T-cell (primary cell): Measurements from ENCODE around the gene ASIC3. TPM values are rescaled to one million over a fixed set of nuclear protein-coding genes. Genes with fewer than 3 reads are reported as not detected.

Experiments
- ATAC-seq, 4 experiments: fragments of 200-7000 bp in 3 of 4; fragments of 150-1000 bp in 1 of 4; cut with Tn5 transposase; replicated peaks in 1 of 4; 1 replicate in 3 of 4; 2 replicates in 1 of 4; pipeline ENCODE4 v1.10.0; 2021; ENCODE audit warnings: moderate library complexity in 3 of 4, mild to moderate bottlenecking in 2 of 4, moderate number of reproducible peaks in 1 of 4
- CTCF ChIA-PET, 2 donors: fragments of 300-600 bp; sonication (Branson Sonifier 250); formaldehyde crosslinking; loops; one replicate each; lab custom pipeline; 2022; ENCODE audit warnings: antibody characterized with exemption in 2 of 2; lab: Charles Lee
- POLR2A ChIA-PET, 2 donors: fragments of 300-600 bp; sonication (Branson Sonifier 250); formaldehyde crosslinking; loops; one replicate each; lab custom pipeline; 2022; ENCODE audit warnings: antibody characterized with exemption in 2 of 2; lab: Charles Lee
- DNase-seq, 35 experiments: peaks; one replicate each; pipeline versions ENCODE4 v3.0.0 to v3.0.0-alpha.2; 2013 to 2023
- H3K27ac ChIP-seq: one replicate; pipeline ENCODE4 v1.5.1; 2013; ENCODE audit warnings: low read length
- H3K27me3 ChIP-seq, 2 experiments: replicated peaks in 1 of 2; 1 replicate in 1 of 2; 2 replicates in 1 of 2; pipeline versions ENCODE4 v1.6.1 to v1.7.0; 2013; ENCODE audit warnings: low read length in 1 of 2, mixed read lengths in 1 of 2; ENCODE audit not compliant: control insufficient read depth in 2 of 2, insufficient read depth in 2 of 2; ENCODE audit errors: extremely low read depth in 1 of 2
- H3K36me3 ChIP-seq, 2 donors: 1 replicate in 1 of 2; 2 replicates in 1 of 2; pipeline versions ENCODE4 v1.6.1 to v1.7.0; 2013; ENCODE audit warnings: low read length in 1 of 2; ENCODE audit not compliant: control insufficient read depth in 2 of 2, insufficient read depth in 1 of 2; ENCODE audit errors: extremely low read depth in 1 of 2
- H3K4me1 ChIP-seq, 2 experiments: 1 replicate in 1 of 2; 2 replicates in 1 of 2; pipeline versions ENCODE4 v1.6.1 to v1.7.0; 2013; ENCODE audit warnings: low read length in 2 of 2, mixed read lengths in 1 of 2; ENCODE audit not compliant: insufficient read depth in 2 of 2, control insufficient read depth in 1 of 2; ENCODE audit errors: extremely low read depth in 1 of 2
- H3K4me3 ChIP-seq, 2 donors: 1 replicate in 1 of 2; 2 replicates in 1 of 2; pipeline versions ENCODE4 v1.5.1 to v1.7.0; 2013; ENCODE audit warnings: mild to moderate bottlenecking in 2 of 2, low read length in 1 of 2, moderate library complexity in 1 of 2; ENCODE audit not compliant: control insufficient read depth in 1 of 2; ENCODE audit errors: extremely low read depth in 1 of 2
- H3K9me3 ChIP-seq: 2 replicates; pipeline ENCODE4 v1.7.0; 2013
- H3K27ac Mint-ChIP-seq, 2 donors: one replicate each; pipeline ENCODE4 v1.8.0; 2020 to 2021; ENCODE audit warnings: mild to moderate bottlenecking in 2 of 2, mixed read lengths in 2 of 2
- H3K27me3 Mint-ChIP-seq, 2 donors: one replicate each; pipeline ENCODE4 v1.8.0; 2021 to 2022; ENCODE audit warnings: mixed read lengths in 2 of 2
- H3K36me3 Mint-ChIP-seq: one replicate; pipeline ENCODE4 v1.8.0; 2021; ENCODE audit warnings: mixed read lengths
- H3K4me1 Mint-ChIP-seq, 3 donors: one replicate each; pipeline ENCODE4 v1.8.0; 2020 to 2022; ENCODE audit warnings: mixed read lengths in 3 of 3, mild to moderate bottlenecking in 1 of 3
- H3K4me3 Mint-ChIP-seq, 3 donors: one replicate each; pipeline ENCODE4 v1.8.0; 2020 to 2022; ENCODE audit warnings: mild to moderate bottlenecking in 3 of 3, mixed read lengths in 3 of 3, moderate library complexity in 3 of 3
- H3K9me3 Mint-ChIP-seq, 3 donors: one replicate each; pipeline ENCODE4 v1.8.0; 2020 to 2022; ENCODE audit warnings: mixed read lengths in 3 of 3
- WGBS: methylation state at CpG from one replicate; pipeline ENCODE4 v1.1.5; 2013; ENCODE audit warnings: missing lambda C conversion rate; ENCODE audit not compliant: insufficient coverage; 5-methylcytosine and 5-hydroxymethylcytosine counted together
- total RNA-seq, 35 experiments: library from RNA in 6 of 35; stranded (reverse) in 6 of 35; fragments of 120-200 nt in 1 of 35; gene quantifications; one replicate each; pipeline versions ENCODE4 v1.2.1 to v1.2.4 and lab custom pipeline; 2013 to 2026

Gene ASIC3
- total RNA-seq, 5 donors from 2014 or later (not counting 1 experiment from before 2014, with no cell fraction given): 9.8 to 16.0 (median 11.9) TPM

- no peak overlapping the region for H3K27ac Mint-ChIP-seq
- H3K36me3 Mint-ChIP-seq: no peaks in the 10 kb centered on the region
- ChIA-PET CTCF (interaction anchor here in 1 of 2 donors (0.7 kb wide), 1 partner anchor 83 kb away, joined by 3 read pairs; no protein-coding TSS in a partner anchor), POLR2A (no interaction called here)
- H3K4me1 Mint-ChIP-seq: peaks cover 20 to 30% (median 25%) of the 10 kb centered on the region in 3 donors
- no peaks in the 10 kb centered on the region for H3K9me3 Mint-ChIP-seq
- Histone ChIP-seq H3K27ac (no peak overlapping the region), H3K9me3 (no peaks in the 10 kb centered on the region), H3K36me3 (no peaks in the 10 kb centered on the region), H3K27me3 (peaks cover 0 to 19% of the 10 kb centered on the region in 2 experiments), H3K4me3 (no peak overlapping the region), H3K4me1 (peaks cover 7 to 34% of the 10 kb centered on the region in 2 experiments)
- no peak overlapping the region for H3K4me3 Mint-ChIP-seq
- WGBS: 100% methylated on average over 5 of the region's 7 CpGs
- no peak for DNase-seq
- H3K27me3 Mint-ChIP-seq: peaks cover 0 to 4% of the 10 kb centered on the region in 2 donors
- ATAC-seq: no peak
Observed at GRCh38 chr7:151091003-151091402, 42.7 kb downstream of the ASIC3 start.

- H3K27ac Mint-ChIP-seq: no peak overlapping the region
Observed at GRCh38 chr7:151091431-151091830, 43.1 kb downstream of the ASIC3 start.

GRCh38 chr7:151091988-151092387 is 43.7 kb downstream of the ASIC3 start:
- no peak overlapping the region for H3K4me3 Mint-ChIP-seq
- no peak for DNase-seq

More at GRCh38 chr7:151091431-151091830, 43.1 kb downstream of the ASIC3 start:
- no peaks in the 10 kb centered on the region for H3K9me3 Mint-ChIP-seq
- POLR2A ChIA-PET: interaction anchor here in 1 of 2 donors (0.6 kb wide), 1 partner anchor 452 kb away, joined by 5 read pairs; no protein-coding TSS in a partner anchor
- peaks cover 0 to 4% of the 10 kb centered on the region in 2 donors for H3K27me3 Mint-ChIP-seq
- Histone ChIP-seq H3K27ac (no peak overlapping the region), H3K27me3 (peaks cover 0 to 19% of the 10 kb centered on the region in 2 experiments), H3K4me1 (peaks cover 7 to 37% of the 10 kb centered on the region in 2 experiments), H3K4me3 (no peak overlapping the region), H3K9me3 (no peaks in the 10 kb centered on the region), H3K36me3 (no peaks in the 10 kb centered on the region)
- peaks cover 19 to 31% (median 25%) of the 10 kb centered on the region in 3 donors for H3K4me1 Mint-ChIP-seq
- no peak overlapping the region for H3K4me3 Mint-ChIP-seq
- CTCF ChIA-PET: no interaction called here
- WGBS: 64% methylated on average over 6 of the region's 6 CpGs
- DNase-seq: peak in 1 of 35 experiments; percentile 35
- H3K36me3 Mint-ChIP-seq: no peaks in the 10 kb centered on the region
- ATAC-seq: no peak

GRCh38 chr7:151093748-151094147 is 45.4 kb downstream of the ASIC3 start:
- no peaks in the 10 kb centered on the region for H3K9me3 Mint-ChIP-seq
- no peaks in the 10 kb centered on the region for H3K36me3 ChIP-seq
- ATAC-seq (no peak), DNase-seq (no peak)
- H3K27me3 Mint-ChIP-seq: peaks cover 0 to 4% of the 10 kb centered on the region in 2 donors
- H3K27ac ChIP-seq: no peak overlapping the region
- no peak overlapping the region for H3K4me3 ChIP-seq
- peaks cover 0 to 20% of the 10 kb centered on the region in 2 experiments for H3K4me1 ChIP-seq
- peaks cover 12 to 21% (median 19%) of the 10 kb centered on the region in 3 donors for H3K4me1 Mint-ChIP-seq
- H3K36me3 Mint-ChIP-seq: no peaks in the 10 kb centered on the region
- no peaks in the 10 kb centered on the region for H3K9me3 ChIP-seq
- peaks cover 0 to 6% of the 10 kb centered on the region in 2 experiments for H3K27me3 ChIP-seq
- 96% methylated on average over 6 of the region's 6 CpGs for WGBS
- POLR2A ChIA-PET: no interaction called here
- H3K27ac Mint-ChIP-seq: no peak overlapping the region
- CTCF ChIA-PET: interaction anchor here (0.6 to 1.0 kb wide), 2 partner anchors 17 to 162 kb away, joined by 3 to 4 read pairs; no protein-coding TSS in a partner anchor
- no peak overlapping the region for H3K4me3 Mint-ChIP-seq

More at GRCh38 chr7:151091988-151092387, 43.7 kb downstream of the ASIC3 start:
- no peaks in the 10 kb centered on the region for H3K9me3 ChIP-seq
- H3K27ac ChIP-seq: no peak overlapping the region
- Mint-ChIP-seq H3K27ac (no peak overlapping the region), H3K27me3 (peaks cover 0 to 4% of the 10 kb centered on the region in 2 donors), H3K36me3 (no peaks in the 10 kb centered on the region), H3K9me3 (no peaks in the 10 kb centered on the region), H3K4me1 (peaks cover 19 to 29% (median 25%) of the 10 kb centered on the region in 3 donors)
- peaks cover 0 to 18% of the 10 kb centered on the region in 2 experiments for H3K27me3 ChIP-seq
- 92% methylated on average over 13 of the region's 14 CpGs for WGBS
- H3K4me3 ChIP-seq: no peak overlapping the region
- ATAC-seq: no peak
- ChIA-PET POLR2A (interaction anchor here in 1 of 2 donors (0.6 kb wide), 1 partner anchor 453 kb away, joined by 5 read pairs; no protein-coding TSS in a partner anchor), CTCF (no interaction called here)
- peaks cover 7 to 36% of the 10 kb centered on the region in 2 experiments for H3K4me1 ChIP-seq
- no peaks in the 10 kb centered on the region for H3K36me3 ChIP-seq

- H3K4me1 ChIP-seq: peaks cover 0 to 12% of the 10 kb centered on the region in 2 experiments
- POLR2A ChIA-PET: interaction anchor here (0.6 kb wide), 3 partner anchors 43 to 189 kb away, joined by 3 to 4 read pairs (median 4); no protein-coding TSS in a partner anchor
- H3K4me3 Mint-ChIP-seq: no peak overlapping the region
- no peaks in the 10 kb centered on the region for H3K9me3 ChIP-seq
- CTCF ChIA-PET: interaction anchor here in 1 of 2 donors (0.6 to 0.7 kb wide), 6 partner anchors 9 to 592 kb away, joined by 3 to 5 read pairs (median 3); no protein-coding TSS in a partner anchor
- ATAC-seq: no peak
- no peaks in the 10 kb centered on the region for H3K9me3 Mint-ChIP-seq
- H3K36me3 ChIP-seq: no peaks in the 10 kb centered on the region
- H3K27me3 ChIP-seq: peaks cover 0 to 4% of the 10 kb centered on the region in 2 experiments
- no peak for DNase-seq
- H3K4me3 ChIP-seq: no peak overlapping the region
- H3K4me1 Mint-ChIP-seq: peaks cover 3 to 12% (median 9%) of the 10 kb centered on the region in 3 donors
- H3K27me3 Mint-ChIP-seq: no peaks in the 10 kb centered on the region
- no peak overlapping the region for H3K27ac ChIP-seq
- H3K36me3 Mint-ChIP-seq: no peaks in the 10 kb centered on the region
- H3K27ac Mint-ChIP-seq: peak overlapping the region in 1 of 2 donors; percentile 36
- 92% methylated on average over 2 of the region's 5 CpGs for WGBS
Observed at GRCh38 chr7:151094675-151095074, 46.3 kb downstream of the ASIC3 start.

- no peak overlapping the region for H3K27ac Mint-ChIP-seq
- CTCF ChIA-PET: interaction anchor here in 1 of 2 donors (0.6 kb wide), 2 partner anchors 33 to 68 kb away, joined by 3 to 5 read pairs; no protein-coding TSS in a partner anchor
- POLR2A ChIA-PET: no interaction called here
Observed at GRCh38 chr7:151095123-151095797, 46.9 kb downstream of the ASIC3 start.

More at GRCh38 chr7:151095123-151095797, 46.9 kb downstream of the ASIC3 start:
- peaks cover 0 to 1% of the 10 kb centered on the region in 2 experiments for H3K27me3 ChIP-seq
- H3K36me3 ChIP-seq: no peaks in the 10 kb centered on the region
- WGBS: 90% methylated on average over 4 of the region's 10 CpGs
- peaks cover 0 to 11% (median 8%) of the 10 kb centered on the region in 3 donors for H3K4me1 Mint-ChIP-seq
- peak overlapping the region; percentile 29 for H3K27ac ChIP-seq
- H3K4me3 Mint-ChIP-seq: no peak overlapping the region
- no peaks in the 10 kb centered on the region for H3K36me3 Mint-ChIP-seq
- H3K4me3 ChIP-seq: no peak overlapping the region
- ATAC-seq (peak in 1 of 4 experiments; percentile 50), DNase-seq (peak in 1 of 35 experiments; percentile 25)
- no peaks in the 10 kb centered on the region for H3K9me3 Mint-ChIP-seq
- H3K9me3 ChIP-seq: no peaks in the 10 kb centered on the region
- no peaks in the 10 kb centered on the region for H3K27me3 Mint-ChIP-seq
- H3K4me1 ChIP-seq: peaks cover 0 to 10% of the 10 kb centered on the region in 2 experiments
